ENCODE results near the gene OR7C2. TPM values are rescaled to one million over a fixed set of nuclear protein-coding genes. Genes with fewer than 3 reads are reported as not detected.
"Not testable (repeated sequence)": the region's sequence is repeated elsewhere in the genome, so short reads cannot be mapped to it uniquely, and the experiment has no call there.

Gene OR7C2
- not detected for total RNA-seq

GRCh38 chr19:14941189-14941588 lies at the start of gene OR7C2:
OR7C2 (plus strand) TSS chr19:14941489; CDS start chr19:14941489, 0 bp downstream.
- DNase-seq (ENCODE audit: low spot score in 2 of 2) = no peak
- Mint-ChIP-seq H3K9me3 (no peaks in the 10 kb centered on the region), H3K27ac (no peak within 1 kb of the TSS), H3K36me3 (no peaks in the 10 kb centered on the region)
- no peak for ATAC-seq

GRCh38 chr19:14901675-14902260 lies 39.5 kb upstream of the OR7C2 start:
- Mint-ChIP-seq H3K36me3 (no peaks in the 10 kb centered on the region), H3K27ac (no peak overlapping the region), H3K9me3 (no peaks in the 10 kb centered on the region)
- ATAC-seq (no peak), DNase-seq (ENCODE audit: low spot score in 2 of 2) (no peak)

GRCh38 chr19:14906711-14907110 lies 34.6 kb upstream of the OR7C2 start:
- Mint-ChIP-seq H3K9me3 (no peaks in the 10 kb centered on the region), H3K36me3 (no peaks in the 10 kb centered on the region)
- ATAC-seq = no peak

GRCh38 chr19:14915116-14915515 lies 26.2 kb upstream of the OR7C2 start:
- Mint-ChIP-seq H3K36me3 (peaks cover 0 to 10% of the 10 kb centered on the region in 2 donors), H3K27ac (no peak overlapping the region), H3K9me3 (peaks cover 8 to 9% of the 10 kb centered on the region in 2 donors)
- DNase-seq (ENCODE audit: low spot score in 2 of 2) (no peak), ATAC-seq (no peak)

More at GRCh38 chr19:14906711-14907110, 34.6 kb upstream of the OR7C2 start:
- H3K27ac Mint-ChIP-seq = no peak overlapping the region
- DNase-seq (ENCODE audit: low spot score in 2 of 2) = no peak

- peaks cover 8 to 9% of the 10 kb centered on the region in 2 donors for H3K9me3 Mint-ChIP-seq
- no peak for DNase-seq (ENCODE audit: low spot score in 2 of 2)
- peaks cover 0 to 10% of the 10 kb centered on the region in 2 donors for H3K36me3 Mint-ChIP-seq
- ATAC-seq = no peak
- no peak overlapping the region for H3K27ac Mint-ChIP-seq
These were observed 24.4 kb upstream of the OR7C2 start for GRCh38 chr19:14916848-14917247.

- Mint-ChIP-seq H3K27ac (no peak overlapping the region), H3K36me3 (no peaks in the 10 kb centered on the region), H3K9me3 (peaks cover 0 to 5% of the 10 kb centered on the region in 2 donors)
- no peak for DNase-seq (ENCODE audit: low spot score in 2 of 2)
- ATAC-seq = no peak
These were observed 7.8 kb upstream of the OR7C2 start for GRCh38 chr19:14933506-14933905.

GRCh38 chr19:14940266-14940665 lies 1.0 kb upstream of the OR7C2 start:
- DNase-seq (ENCODE audit: low spot score in 2 of 2) = no peak
- Mint-ChIP-seq H3K9me3 (no peaks in the 10 kb centered on the region), H3K36me3 (no peaks in the 10 kb centered on the region), H3K27ac (no peak overlapping the region)
- ATAC-seq = no peak

- no peak overlapping the region for H3K27ac Mint-ChIP-seq
- no peak for DNase-seq (ENCODE audit: low spot score in 2 of 2)
- no peaks in the 10 kb centered on the region for H3K36me3 Mint-ChIP-seq
- no peak for ATAC-seq
- no peaks in the 10 kb centered on the region for H3K9me3 Mint-ChIP-seq
These were observed 2.3 kb downstream of the OR7C2 start for GRCh38 chr19:14943601-14944000.

GRCh38 chr19:14944456-14944855 lies 3.2 kb downstream of the OR7C2 start:
- Mint-ChIP-seq H3K27ac (no peak overlapping the region), H3K36me3 (no peaks in the 10 kb centered on the region), H3K9me3 (no peaks in the 10 kb centered on the region)
- ATAC-seq (no peak), DNase-seq (ENCODE audit: low spot score in 2 of 2) (no peak)

- not testable (repeated sequence) for H3K36me3 Mint-ChIP-seq; DNase-seq (ENCODE audit: low spot score in 2 of 2); H3K9me3 Mint-ChIP-seq; H3K27ac Mint-ChIP-seq; ATAC-seq
These were observed 8.1 kb downstream of the OR7C2 start for GRCh38 chr19:14949413-14949812.

- no peak for ATAC-seq
- no peak for DNase-seq (ENCODE audit: low spot score in 2 of 2)
- H3K36me3 Mint-ChIP-seq = no peaks in the 10 kb centered on the region
- H3K27ac Mint-ChIP-seq = no peak overlapping the region
- peaks cover 0 to under 1% of the 10 kb centered on the region in 2 donors for H3K9me3 Mint-ChIP-seq
These were observed 8.6 kb downstream of the OR7C2 start for GRCh38 chr19:14949876-14950275.

GRCh38 chr19:14950421-14950820 lies 9.1 kb downstream of the OR7C2 start:
- ATAC-seq = no peak
- DNase-seq (ENCODE audit: low spot score in 2 of 2) = no peak
- no peaks in the 10 kb centered on the region for H3K36me3 Mint-ChIP-seq
- no peak overlapping the region for H3K27ac Mint-ChIP-seq
- H3K9me3 Mint-ChIP-seq = peaks cover 0 to 4% of the 10 kb centered on the region in 2 donors

GRCh38 chr19:14952767-14953166 lies 11.5 kb downstream of the OR7C2 start:
- DNase-seq (ENCODE audit: low spot score in 2 of 2) = no peak

GRCh38 chr19:14954071-14954655 lies 12.9 kb downstream of the OR7C2 start:
- Mint-ChIP-seq H3K36me3 (peaks cover 0 to 11% of the 10 kb centered on the region in 2 donors), H3K27ac (no peak overlapping the region), H3K9me3 (peaks cover 10 to 13% of the 10 kb centered on the region in 2 donors)
- no peak for ATAC-seq
- DNase-seq (ENCODE audit: low spot score in 2 of 2) = no peak

More at GRCh38 chr19:14952767-14953166, 11.5 kb downstream of the OR7C2 start:
- peaks cover 9 to 13% of the 10 kb centered on the region in 2 donors for H3K9me3 Mint-ChIP-seq
- no peak for ATAC-seq
- no peak overlapping the region for H3K27ac Mint-ChIP-seq
- H3K36me3 Mint-ChIP-seq = peaks cover 0 to 10% of the 10 kb centered on the region in 2 donors

GRCh38 chr19:14957464-14957863 lies 16.2 kb downstream of the OR7C2 start:
- ATAC-seq (no peak), DNase-seq (ENCODE audit: low spot score in 2 of 2) (no peak)
- peaks cover 0 to 16% of the 10 kb centered on the region in 2 donors for H3K36me3 Mint-ChIP-seq
- no peak overlapping the region for H3K27ac Mint-ChIP-seq
- peaks cover 15 to 20% of the 10 kb centered on the region in 2 donors for H3K9me3 Mint-ChIP-seq

- Mint-ChIP-seq H3K36me3 (peaks cover 0 to 16% of the 10 kb centered on the region in 2 donors), H3K27ac (no peak overlapping the region), H3K9me3 (peaks cover 15 to 20% of the 10 kb centered on the region in 2 donors)
- ATAC-seq (no peak), DNase-seq (ENCODE audit: low spot score in 2 of 2) (no peak)
These were observed 18.0 kb downstream of the OR7C2 start for GRCh38 chr19:14959263-14959662.

- H3K9me3 Mint-ChIP-seq = peaks cover 10 to 12% of the 10 kb centered on the region in 2 donors
- no peak for ATAC-seq
These were observed 20.8 kb downstream of the OR7C2 start for GRCh38 chr19:14961956-14962685.

More at GRCh38 chr19:14961956-14962685, 20.8 kb downstream of the OR7C2 start:
- H3K27ac Mint-ChIP-seq = no peak overlapping the region
- no peak for DNase-seq (ENCODE audit: low spot score in 2 of 2)
- peaks cover 0 to 12% of the 10 kb centered on the region in 2 donors for H3K36me3 Mint-ChIP-seq

Data from activated naive CD4-positive, alpha-beta T cell treated with anti-CD3 and anti-CD28 coated beads, Interleukin-2, amount 50 U/mL, for 72 hours (primary cell).